Measurements from ENCODE around the gene STK33. TPM values are rescaled to one million over a fixed set of nuclear protein-coding genes. Genes with fewer than 3 reads are reported as not detected.

Gene STK33
- total RNA-seq, 1 experiment from 2014 or later = 5.8 TPM

GRCh38 chr11:8586805-8587204, 7.2 kb downstream of the STK33 start:
- ChIA-PET CTCF (no interaction called here), POLR2A (ENCODE audit: unreplicated experiment) (interaction anchor here (0.6 kb wide), 1 partner anchor 324 kb away, joined by 3 read pairs; the partner anchor contains the start of gene AKIP1)
- no peak for DNase-seq

GRCh38 chr11:8586184-8586583, 7.8 kb downstream of the STK33 start:
- intact Hi-C loops (cut with micrococcal nuclease; ENCODE audit: unreplicated experiment) = no loop called here

More at GRCh38 chr11:8586805-8587204, 7.2 kb downstream of the STK33 start:
- no peak overlapping the region for H3K4me3 ChIP-seq
- no peaks in the 10 kb centered on the region for H3K4me1 ChIP-seq (replicated peaks; ENCODE audit: insufficient read depth)
- no peaks in the 10 kb centered on the region for H4K20me1 ChIP-seq (ENCODE audit: insufficient read depth)
- no peaks in the 10 kb centered on the region for H3K36me3 ChIP-seq (ENCODE audit: low read depth)
- no peak overlapping the region for H3K4me2 ChIP-seq
- H3K9me3 ChIP-seq (ENCODE audit: insufficient read depth, low read depth) = no peaks in the 10 kb centered on the region
- H3F3A ChIP-seq (ENCODE audit: insufficient read depth, low read depth) = no peaks in the 10 kb centered on the region
- no peaks in the 10 kb centered on the region for H3K9me2 ChIP-seq (ENCODE audit: insufficient read depth)
- no peak overlapping the region for H3K27ac ChIP-seq
- no peaks in the 10 kb centered on the region for H3K27me3 ChIP-seq (ENCODE audit: insufficient read depth, low read depth)
- TF ChIP-seq EZH2 (IDR thresholded peaks at IDR 0.05; ENCODE audit: low read depth) (no peak), CTCF (conservative IDR thresholded peaks at IDR 0.05) (no peak)
- BruUV-seq (replicated peaks) = no TSS peak
- intact Hi-C loops (cut with micrococcal nuclease; ENCODE audit: unreplicated experiment) = no loop called here
- no peak overlapping the region for H2AFZ ChIP-seq
- no peaks in the 10 kb centered on the region for H3K79me2 ChIP-seq (ENCODE audit: low read depth)

GRCh38 chr11:8584511-8584910, 9.5 kb downstream of the STK33 start:
- no peaks in the 10 kb centered on the region for H3F3A ChIP-seq (ENCODE audit: insufficient read depth, low read depth)
- no peaks in the 10 kb centered on the region for H3K4me1 ChIP-seq (replicated peaks; ENCODE audit: insufficient read depth)
- H3K79me2 ChIP-seq (ENCODE audit: low read depth) = no peaks in the 10 kb centered on the region
- CTCF ChIA-PET = interaction anchor here (0.6 kb wide), 2 partner anchors 17 to 433 kb away, joined by 4 to 7 read pairs; no protein-coding TSS in a partner anchor
- no peaks in the 10 kb centered on the region for H3K9me2 ChIP-seq (ENCODE audit: insufficient read depth)
- no peaks in the 10 kb centered on the region for H3K9me3 ChIP-seq (ENCODE audit: insufficient read depth, low read depth)
- DNase-seq = no peak
- no peak overlapping the region for H2AFZ ChIP-seq
- no peaks in the 10 kb centered on the region for H4K20me1 ChIP-seq (ENCODE audit: insufficient read depth)
- H3K27ac ChIP-seq = no peak overlapping the region
- H3K4me2 ChIP-seq = no peak overlapping the region
- no peaks in the 10 kb centered on the region for H3K27me3 ChIP-seq (ENCODE audit: insufficient read depth, low read depth)
- no peak for TF ChIP-seq EZH2 (IDR thresholded peaks at IDR 0.05; ENCODE audit: low read depth)
- TF ChIP-seq CTCF (conservative IDR thresholded peaks at IDR 0.05) = no peak
- no peaks in the 10 kb centered on the region for H3K36me3 ChIP-seq (ENCODE audit: low read depth)
- H3K4me3 ChIP-seq = no peak overlapping the region
- intact Hi-C loops (cut with micrococcal nuclease; ENCODE audit: unreplicated experiment) = no loop called here
- POLR2A ChIA-PET (ENCODE audit: unreplicated experiment) = no interaction called here
- BruUV-seq (replicated peaks) = no TSS peak

More at GRCh38 chr11:8586184-8586583, 7.8 kb downstream of the STK33 start:
- no peaks in the 10 kb centered on the region for H3K9me3 ChIP-seq (ENCODE audit: insufficient read depth, low read depth)
- H3K9me2 ChIP-seq (ENCODE audit: insufficient read depth) = no peaks in the 10 kb centered on the region
- no peaks in the 10 kb centered on the region for H4K20me1 ChIP-seq (ENCODE audit: insufficient read depth)
- H3F3A ChIP-seq (ENCODE audit: insufficient read depth, low read depth) = no peaks in the 10 kb centered on the region
- no peak overlapping the region for H3K4me2 ChIP-seq
- H3K27me3 ChIP-seq (ENCODE audit: insufficient read depth, low read depth) = no peaks in the 10 kb centered on the region
- no peaks in the 10 kb centered on the region for H3K36me3 ChIP-seq (ENCODE audit: low read depth)
- H3K27ac ChIP-seq = no peak overlapping the region
- no peaks in the 10 kb centered on the region for H3K79me2 ChIP-seq (ENCODE audit: low read depth)
- no peak overlapping the region for H3K4me3 ChIP-seq
- H3K4me1 ChIP-seq (replicated peaks; ENCODE audit: insufficient read depth) = no peaks in the 10 kb centered on the region
- POLR2A ChIA-PET (ENCODE audit: unreplicated experiment) = no interaction called here
- H2AFZ ChIP-seq = no peak overlapping the region
- no peak for DNase-seq
- BruUV-seq (replicated peaks) = no TSS peak
- CTCF ChIA-PET = no interaction called here
- TF ChIP-seq CTCF (conservative IDR thresholded peaks at IDR 0.05) (no peak), EZH2 (IDR thresholded peaks at IDR 0.05; ENCODE audit: low read depth) (no peak)
